Measurements from ENCODE around the gene CCDC13. TPM values are rescaled to one million over a fixed set of nuclear protein-coding genes. Genes with fewer than 3 reads are reported as not detected.
A peak's percentile ranks its signal among the peaks of the same experiment; 100 is the strongest.

Gene CCDC13
- total RNA-seq (ENCODE audit: unreplicated experiment) = 1.0 TPM
- long read RNA-seq = 0 reads

DNA sequence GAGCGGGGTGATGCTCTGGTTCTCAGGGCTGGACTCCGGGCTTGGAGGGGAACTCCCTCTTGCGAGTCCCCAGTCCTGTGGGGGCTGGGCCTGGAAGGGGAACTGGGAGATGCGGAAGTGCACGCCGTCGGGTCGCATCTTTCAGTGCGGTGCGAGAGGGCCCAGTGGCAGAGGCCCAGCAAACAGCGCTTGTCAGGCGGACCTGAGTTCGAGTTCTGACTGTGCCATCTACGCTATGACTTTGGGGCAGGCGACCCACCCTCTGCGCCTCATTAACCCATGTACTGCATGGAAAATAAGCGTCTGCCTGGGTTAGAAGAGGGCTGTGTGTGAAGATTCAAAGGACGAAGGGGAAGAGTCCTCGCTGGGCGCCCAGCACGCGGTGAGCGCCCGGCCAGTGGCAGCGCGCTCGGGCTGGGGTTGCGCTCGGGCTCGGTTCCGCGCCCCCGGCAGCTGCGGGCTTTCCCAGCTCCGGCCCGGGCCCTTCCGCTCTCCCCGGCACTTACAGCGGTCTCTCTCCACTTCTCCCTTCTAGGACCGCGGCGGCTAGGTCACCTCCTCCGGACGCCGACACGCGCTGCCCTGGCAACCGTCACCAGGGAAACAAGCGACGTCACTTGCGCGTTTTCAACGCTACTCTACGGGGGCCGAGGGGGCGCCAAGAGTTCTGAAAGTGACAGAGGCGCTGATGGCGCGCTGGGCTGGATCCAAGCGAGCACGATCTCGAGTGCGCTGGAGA is at the start of gene CCDC13:
CCDC13 (minus strand) TSS at position 584 of the 739 bp plus-strand sequence. CDS start 14,908 bp downstream, outside the sequence.
- peak; percentile 92 for DNase-seq
- Mint-ChIP-seq H3K27me3 (ENCODE audit: unreplicated experiment) (no peaks in the 10 kb centered on the region), H3K36me3 (ENCODE audit: unreplicated experiment) (peaks cover 6% of the 10 kb centered on the region), H3K4me3 (ENCODE audit: unreplicated experiment) (peak within 1 kb of the TSS; percentile 90), H3K9me3 (ENCODE audit: unreplicated experiment) (peaks cover 4% of the 10 kb centered on the region), H3K4me1 (ENCODE audit: low read depth, unreplicated experiment) (no peaks in the 10 kb centered on the region), H3K27ac (ENCODE audit: unreplicated experiment) (peak within 1 kb of the TSS; percentile 86)
- TF ChIP-seq CTCF (IDR thresholded peaks at IDR 0.05; ENCODE audit: partially characterized antibody, unreplicated experiment) = no peak

- no peaks in the 10 kb centered on the region for H3K36me3 Mint-ChIP-seq (ENCODE audit: unreplicated experiment)
- H3K4me3 Mint-ChIP-seq (ENCODE audit: unreplicated experiment) = peak overlapping the region; percentile 2
- H3K27ac Mint-ChIP-seq (ENCODE audit: unreplicated experiment) = peak overlapping the region; percentile 36
- no peak for TF ChIP-seq CTCF (IDR thresholded peaks at IDR 0.05; ENCODE audit: partially characterized antibody, unreplicated experiment)
- peaks cover 4% of the 10 kb centered on the region for H3K4me1 Mint-ChIP-seq (ENCODE audit: low read depth, unreplicated experiment)
- DNase-seq = no peak
- H3K27me3 Mint-ChIP-seq (ENCODE audit: unreplicated experiment) = no peaks in the 10 kb centered on the region
- no peaks in the 10 kb centered on the region for H3K9me3 Mint-ChIP-seq (ENCODE audit: unreplicated experiment)
Measured at GRCh38 chr3:42822828-42823227, 49.8 kb upstream of the CCDC13 start.

DNA sequence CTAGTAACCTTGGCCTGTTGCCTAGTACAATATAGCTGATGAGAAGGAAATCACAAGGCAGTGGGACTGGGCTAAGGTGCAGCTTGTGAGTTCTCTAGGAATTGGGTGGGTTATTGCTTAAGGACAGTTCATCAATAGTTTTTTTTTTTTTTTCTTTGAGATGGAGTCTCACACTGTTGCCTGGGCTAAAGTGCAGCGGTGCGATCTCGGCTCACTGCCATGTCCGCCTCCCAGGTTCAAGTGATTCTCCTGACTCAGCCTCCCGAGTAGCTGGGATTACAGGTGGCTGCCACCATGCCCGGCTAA is 47.6 kb upstream of the CCDC13 start:
- Mint-ChIP-seq H3K4me3 (ENCODE audit: unreplicated experiment) (no peak overlapping the region), H3K27ac (ENCODE audit: unreplicated experiment) (no peak overlapping the region), H3K36me3 (ENCODE audit: unreplicated experiment) (no peaks in the 10 kb centered on the region), H3K27me3 (ENCODE audit: unreplicated experiment) (no peaks in the 10 kb centered on the region), H3K9me3 (ENCODE audit: unreplicated experiment) (no peaks in the 10 kb centered on the region), H3K4me1 (ENCODE audit: low read depth, unreplicated experiment) (peaks cover 4% of the 10 kb centered on the region)
- no peak for DNase-seq
- TF ChIP-seq CTCF (IDR thresholded peaks at IDR 0.05; ENCODE audit: partially characterized antibody, unreplicated experiment) = no peak

DNA sequence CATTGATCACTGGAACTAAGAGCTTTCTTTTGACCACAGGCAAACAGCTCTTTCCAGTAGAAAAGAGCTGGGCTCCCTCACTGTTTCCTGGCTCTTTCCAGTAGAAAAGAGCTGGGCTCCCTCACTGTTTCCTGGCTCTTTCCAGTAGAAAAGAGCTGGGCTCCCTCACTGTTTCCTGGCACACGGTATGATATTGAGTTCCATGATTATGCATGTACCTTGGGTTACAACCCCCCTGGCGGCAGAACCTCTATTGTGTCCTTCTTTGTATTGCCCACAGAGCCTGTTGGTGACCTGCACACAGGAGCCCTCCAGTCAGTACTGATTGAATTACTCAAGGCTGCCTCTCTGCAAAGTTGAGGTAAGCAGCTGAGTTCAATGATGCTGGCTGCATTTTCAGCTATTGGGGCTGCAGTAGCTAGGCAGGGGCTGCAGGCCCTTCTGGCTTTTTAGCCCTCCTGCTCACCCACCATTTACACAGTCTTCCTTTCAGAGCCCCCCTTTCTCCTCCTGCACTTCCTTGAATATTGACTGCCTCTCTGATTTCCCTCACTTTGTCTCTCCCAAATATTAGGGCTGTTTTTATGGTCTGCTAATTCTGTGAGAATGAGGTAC is 46.4 kb upstream of the CCDC13 start:
- DNase-seq = peak; percentile 24
- no peaks in the 10 kb centered on the region for H3K36me3 Mint-ChIP-seq (ENCODE audit: unreplicated experiment)
- H3K4me3 Mint-ChIP-seq (ENCODE audit: unreplicated experiment) = no peak overlapping the region
- H3K4me1 Mint-ChIP-seq (ENCODE audit: low read depth, unreplicated experiment) = peaks cover 9% of the 10 kb centered on the region
- no peak overlapping the region for H3K27ac Mint-ChIP-seq (ENCODE audit: unreplicated experiment)
- no peak for TF ChIP-seq CTCF (IDR thresholded peaks at IDR 0.05; ENCODE audit: partially characterized antibody, unreplicated experiment)
- no peaks in the 10 kb centered on the region for H3K9me3 Mint-ChIP-seq (ENCODE audit: unreplicated experiment)
- no peaks in the 10 kb centered on the region for H3K27me3 Mint-ChIP-seq (ENCODE audit: unreplicated experiment)

- no peak for DNase-seq
- Mint-ChIP-seq H3K27ac (ENCODE audit: unreplicated experiment) (no peak overlapping the region), H3K4me3 (ENCODE audit: unreplicated experiment) (no peak overlapping the region), H3K36me3 (ENCODE audit: unreplicated experiment) (no peaks in the 10 kb centered on the region), H3K4me1 (ENCODE audit: low read depth, unreplicated experiment) (peaks cover 11% of the 10 kb centered on the region), H3K9me3 (ENCODE audit: unreplicated experiment) (no peaks in the 10 kb centered on the region), H3K27me3 (ENCODE audit: unreplicated experiment) (no peaks in the 10 kb centered on the region)
- TF ChIP-seq CTCF (IDR thresholded peaks at IDR 0.05; ENCODE audit: partially characterized antibody, unreplicated experiment) = no peak
Measured at GRCh38 chr3:42815826-42816225, 42.8 kb upstream of the CCDC13 start.
